Activated naive CD4-positive, alpha-beta T cell treated with anti-CD3 and anti-CD28 coated beads, Interleukin-2, amount 10 ng/mL, durations not matched to agents 7 days and 5 days (primary cell): ENCODE results near the gene NDUFA3.
A peak's percentile ranks its signal among the peaks of the same experiment; 100 is the strongest.
"Not testable (repeated sequence)": the region's sequence is repeated elsewhere in the genome, so short reads cannot be mapped to it uniquely, and the experiment has no call there.

Experiments
- CTCF ChIA-PET: fragments of 350-600 bp; sonication (Branson Sonifier 250); formaldehyde crosslinking; loops from one replicate; lab custom pipeline; 2021; ENCODE audit warnings: antibody characterized with exemption; lab: Charles Lee
- DNase-seq: peaks from one replicate; pipeline ENCODE4 v3.0.0-alpha.2; 2020
- H3K27ac Mint-ChIP-seq: one replicate; pipeline ENCODE4 v1.8.0; 2021; ENCODE audit warnings: mild to moderate bottlenecking, moderate library complexity, mixed read lengths
- H3K27me3 Mint-ChIP-seq: one replicate; pipeline ENCODE4 v1.8.0; 2021; ENCODE audit warnings: mild to moderate bottlenecking, mixed read lengths
- H3K36me3 Mint-ChIP-seq: one replicate; pipeline ENCODE4 v1.8.0; 2021; ENCODE audit warnings: mixed read lengths
- H3K4me1 Mint-ChIP-seq: one replicate; pipeline ENCODE4 v1.8.0; 2021; ENCODE audit warnings: mixed read lengths
- H3K4me3 Mint-ChIP-seq: one replicate; pipeline ENCODE4 v1.8.0; 2021; ENCODE audit warnings: mild to moderate bottlenecking, moderate library complexity, mixed read lengths
- H3K9me3 Mint-ChIP-seq: one replicate; pipeline ENCODE4 v1.8.0; 2021; ENCODE audit warnings: mixed read lengths

The NDUFA3 gene

DNA sequence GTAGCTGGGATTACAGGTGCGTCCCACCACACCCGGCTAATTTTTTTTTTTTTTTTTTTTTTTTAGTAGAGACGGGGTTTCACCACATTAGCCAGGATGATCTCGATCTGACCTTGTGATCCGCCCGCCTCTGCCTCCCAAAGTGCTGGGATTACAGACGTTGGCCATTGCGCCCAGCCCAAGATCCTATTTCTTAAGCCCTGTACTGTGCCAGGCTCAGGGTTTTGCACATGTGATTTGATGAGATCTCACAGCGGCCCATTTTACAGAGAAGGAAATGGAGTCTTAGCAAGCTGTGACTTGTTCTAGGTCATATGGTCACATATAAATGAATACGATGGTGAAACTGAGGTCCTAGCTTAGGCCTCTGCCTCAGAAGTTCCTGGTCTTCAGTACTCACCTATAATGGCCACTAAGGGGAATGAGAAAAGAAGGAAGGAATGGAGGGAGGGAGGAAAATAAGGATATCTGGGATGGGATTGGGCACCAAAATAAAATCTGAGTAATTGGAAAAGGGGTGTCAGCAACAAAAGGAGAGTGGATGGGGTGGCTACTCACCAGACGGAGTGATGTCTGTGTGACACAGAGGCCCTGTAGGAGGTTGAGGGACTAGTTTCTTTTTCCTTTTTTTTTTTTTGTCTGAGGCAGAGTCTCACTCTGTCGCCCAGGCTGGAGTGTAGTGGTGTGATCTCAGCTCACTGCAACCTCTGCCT is 3.3 kb upstream of the NDUFA3 start:
- no peak for DNase-seq
- Mint-ChIP-seq H3K27ac (no peak overlapping the region), H3K9me3 (no peaks in the 10 kb centered on the region), H3K36me3 (peaks cover 3% of the 10 kb centered on the region), H3K4me1 (peaks cover 28% of the 10 kb centered on the region), H3K27me3 (peaks cover 34% of the 10 kb centered on the region), H3K4me3 (no peak overlapping the region)
- CTCF ChIA-PET = no interaction called here

DNA sequence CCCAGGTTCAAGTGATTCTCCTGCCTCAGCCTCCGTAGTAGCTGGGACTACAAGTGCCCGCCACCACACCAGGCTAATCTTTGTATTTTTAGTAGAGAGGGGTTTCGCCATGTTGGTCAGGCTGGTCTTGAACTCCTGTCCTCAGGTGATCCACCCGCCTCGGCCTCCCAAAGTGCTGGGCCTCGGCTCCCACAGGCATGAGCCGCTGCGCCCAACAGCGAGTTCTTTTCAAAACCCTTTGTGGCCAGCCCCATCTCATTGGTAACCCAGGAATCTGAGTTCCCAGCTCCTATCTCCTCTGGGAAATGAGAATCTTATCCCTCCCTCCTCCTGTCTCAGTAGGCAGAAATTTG is 2.8 kb upstream of the NDUFA3 start:
- H3K4me3 Mint-ChIP-seq, H3K36me3 Mint-ChIP-seq, H3K27ac Mint-ChIP-seq, DNase-seq, H3K9me3 Mint-ChIP-seq, CTCF ChIA-PET: not testable (repeated sequence)
- Mint-ChIP-seq H3K4me1 (peaks cover 26% of the 10 kb centered on the region), H3K27me3 (peaks cover 29% of the 10 kb centered on the region)

GRCh38 chr19:54100561-54100960 is 2.1 kb upstream of the NDUFA3 start, which contains the start of gene OSCAR:
Gene OSCAR (minus strand): TSS chr19:54100803. CDS start chr19:54100792, 11 bp downstream.
- Mint-ChIP-seq H3K4me3 (peak within 1 kb of the TSS; percentile 2), H3K9me3 (no peaks in the 10 kb centered on the region), H3K4me1 (peaks cover 30% of the 10 kb centered on the region), H3K27me3 (peaks cover 23% of the 10 kb centered on the region), H3K36me3 (peaks cover 6% of the 10 kb centered on the region), H3K27ac (peak within 1 kb of the TSS; percentile 60)
- CTCF ChIA-PET = no interaction called here
- no peak for DNase-seq

DNA sequence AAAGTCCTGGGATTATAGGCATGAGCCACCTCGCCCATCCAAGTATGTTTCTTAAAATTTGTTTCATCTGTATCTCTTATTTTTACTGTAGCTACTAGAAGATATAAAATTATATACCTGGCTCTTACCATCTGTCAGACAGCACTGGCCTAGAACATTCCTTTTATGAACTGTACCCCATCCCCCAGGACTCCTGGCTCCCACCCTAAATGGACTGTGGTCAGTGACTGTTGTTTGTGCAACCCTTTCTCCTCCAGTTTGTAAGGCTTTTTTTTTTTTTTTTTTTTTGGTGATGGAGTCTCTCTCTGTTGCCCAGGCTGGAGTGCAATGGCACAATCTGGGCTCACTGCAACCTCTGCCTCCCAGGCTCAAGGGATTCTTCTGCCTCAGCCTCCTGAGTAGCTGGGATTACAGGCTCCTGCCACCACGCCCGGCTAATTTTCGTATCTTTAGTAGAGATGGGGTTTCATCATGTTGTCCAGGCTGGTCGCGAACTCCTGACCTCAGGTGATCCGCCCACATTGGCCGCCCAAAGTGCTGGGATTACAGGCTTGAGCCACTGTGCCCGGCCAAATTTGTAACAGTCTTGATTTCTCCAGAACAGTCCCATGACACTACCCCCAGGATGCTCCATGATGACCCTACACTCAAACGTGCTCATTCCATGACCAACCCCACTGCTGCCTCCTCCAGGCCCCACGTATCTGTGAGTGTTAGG is 2.5 kb downstream of the NDUFA3 start:
- DNase-seq = no peak
- H3K36me3 Mint-ChIP-seq = peaks cover 32% of the 10 kb centered on the region
- H3K4me3 Mint-ChIP-seq = no peak overlapping the region
- peaks cover 5% of the 10 kb centered on the region for H3K27me3 Mint-ChIP-seq
- peaks cover 28% of the 10 kb centered on the region for H3K4me1 Mint-ChIP-seq
- CTCF ChIA-PET = no interaction called here
- no peaks in the 10 kb centered on the region for H3K9me3 Mint-ChIP-seq
- no peak overlapping the region for H3K27ac Mint-ChIP-seq

GRCh38 chr19:54105796-54106195 is 3.1 kb downstream of the NDUFA3 start:
- no peaks in the 10 kb centered on the region for H3K9me3 Mint-ChIP-seq
- DNase-seq = no peak
- CTCF ChIA-PET = no interaction called here
- H3K36me3 Mint-ChIP-seq = peaks cover 37% of the 10 kb centered on the region
- peak overlapping the region; percentile 62 for H3K27ac Mint-ChIP-seq
- H3K27me3 Mint-ChIP-seq = no peaks in the 10 kb centered on the region
- no peak overlapping the region for H3K4me3 Mint-ChIP-seq
- H3K4me1 Mint-ChIP-seq = peaks cover 31% of the 10 kb centered on the region

DNA sequence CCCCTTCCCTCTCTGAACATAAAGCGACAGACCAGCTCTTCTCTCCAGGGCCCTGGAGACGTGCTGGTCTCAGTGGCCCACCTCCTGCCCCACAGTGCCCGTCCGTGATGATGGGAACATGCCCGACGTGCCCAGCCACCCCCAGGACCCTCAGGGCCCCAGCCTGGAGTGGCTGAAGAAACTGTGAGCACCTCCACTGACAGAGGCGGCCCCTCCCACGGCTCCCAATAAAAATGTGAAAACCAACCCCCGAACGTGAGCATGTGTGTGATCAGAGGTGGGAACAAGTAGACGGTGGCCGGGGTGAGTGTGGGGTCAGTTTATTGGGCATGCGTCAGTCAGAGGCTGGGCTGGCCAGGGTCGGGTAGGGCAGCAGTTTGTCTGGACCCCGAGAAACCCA is 4.1 kb downstream of the NDUFA3 start:
- Mint-ChIP-seq H3K4me3 (no peak overlapping the region), H3K27me3 (no peaks in the 10 kb centered on the region), H3K27ac (no peak overlapping the region), H3K36me3 (peaks cover 40% of the 10 kb centered on the region), H3K9me3 (no peaks in the 10 kb centered on the region), H3K4me1 (peaks cover 32% of the 10 kb centered on the region)
- CTCF ChIA-PET = no interaction called here
- no peak for DNase-seq

DNA sequence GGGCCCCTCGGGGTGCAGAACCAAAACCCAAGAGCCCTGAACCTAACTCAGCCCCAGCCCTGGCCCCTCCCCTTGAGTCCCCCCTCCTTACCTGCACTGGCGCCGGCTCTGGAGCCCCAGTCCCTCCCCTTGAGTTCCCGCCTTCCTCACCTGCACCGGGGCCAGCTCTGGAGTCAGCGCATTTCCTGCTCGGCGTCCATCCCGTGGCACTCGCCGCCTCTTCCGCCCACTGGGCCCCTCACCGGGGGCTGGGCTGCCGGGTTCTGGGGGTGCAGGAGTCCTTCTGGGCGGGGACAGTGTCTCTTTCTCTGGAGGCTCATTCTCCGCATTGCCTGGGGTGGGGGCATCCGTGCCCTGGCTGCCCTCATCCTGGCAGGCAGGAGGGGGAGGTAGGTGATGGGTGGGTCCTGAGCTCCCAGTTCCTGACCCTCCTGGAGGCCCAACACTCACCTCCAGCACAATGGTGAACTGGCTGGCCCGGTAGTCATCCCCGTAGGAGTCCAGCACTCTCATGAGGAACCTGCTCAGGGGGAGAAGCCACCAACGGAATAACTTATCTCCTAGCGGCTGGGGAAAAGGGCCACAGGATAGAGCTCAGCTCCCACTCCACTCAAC is 5.3 kb downstream of the NDUFA3 start:
- DNase-seq = no peak
- Mint-ChIP-seq H3K27ac (no peak overlapping the region), H3K27me3 (no peaks in the 10 kb centered on the region), H3K36me3 (peaks cover 41% of the 10 kb centered on the region), H3K4me1 (peaks cover 26% of the 10 kb centered on the region), H3K9me3 (no peaks in the 10 kb centered on the region), H3K4me3 (no peak overlapping the region)
- CTCF ChIA-PET = no interaction called here

GRCh38 chr19:54108496-54108895 is 5.8 kb downstream of the NDUFA3 start:
- Mint-ChIP-seq H3K4me3 (no peak overlapping the region), H3K4me1 (peaks cover 26% of the 10 kb centered on the region), H3K9me3 (no peaks in the 10 kb centered on the region), H3K27me3 (no peaks in the 10 kb centered on the region), H3K27ac (no peak overlapping the region), H3K36me3 (peaks cover 43% of the 10 kb centered on the region)
- CTCF ChIA-PET = no interaction called here
- no peak for DNase-seq

DNA sequence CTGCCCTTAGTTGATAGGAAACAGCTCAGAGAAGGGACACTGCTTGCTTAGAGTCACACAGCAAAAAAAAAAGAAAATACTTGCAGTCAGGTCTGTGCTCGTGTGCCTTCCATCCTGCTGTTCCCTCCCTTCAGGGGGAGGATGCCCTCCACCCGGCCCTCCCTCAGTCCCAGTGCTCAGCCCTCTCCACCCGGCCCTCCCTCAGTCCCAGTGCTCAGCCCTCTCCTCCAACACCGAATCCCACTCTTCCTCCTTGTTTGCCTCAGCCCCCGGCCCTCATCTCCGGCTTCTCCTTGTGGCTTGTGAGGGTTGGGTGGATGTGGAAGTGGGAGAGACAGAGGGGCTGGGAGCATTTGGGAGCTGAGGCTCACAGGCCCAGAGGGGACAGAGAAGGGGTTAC is 7.0 kb downstream of the NDUFA3 start:
- H3K27me3 Mint-ChIP-seq = no peaks in the 10 kb centered on the region
- peaks cover 51% of the 10 kb centered on the region for H3K36me3 Mint-ChIP-seq
- no peak overlapping the region for H3K27ac Mint-ChIP-seq
- no peaks in the 10 kb centered on the region for H3K9me3 Mint-ChIP-seq
- CTCF ChIA-PET = no interaction called here
- H3K4me1 Mint-ChIP-seq = peaks cover 31% of the 10 kb centered on the region
- H3K4me3 Mint-ChIP-seq = no peak overlapping the region
- DNase-seq = no peak

- H3K4me1 Mint-ChIP-seq = peaks cover 48% of the 10 kb centered on the region
- CTCF ChIA-PET = no interaction called here
- H3K27me3 Mint-ChIP-seq = no peaks in the 10 kb centered on the region
- peak overlapping the region; percentile 86 for H3K27ac Mint-ChIP-seq
- H3K36me3 Mint-ChIP-seq = peaks cover 32% of the 10 kb centered on the region
- no peaks in the 10 kb centered on the region for H3K9me3 Mint-ChIP-seq
- H3K4me3 Mint-ChIP-seq = peak overlapping the region; percentile 85
- peak; percentile 83 for DNase-seq
Measured at GRCh38 chr19:54114340-54115108, 11.9 kb downstream of the NDUFA3 start.

GRCh38 chr19:54115109-54116063 is 12.7 kb downstream of the NDUFA3 start, which contains the start of the genes PRPF31 and TFPT:
Gene PRPF31 (plus strand): TSS chr19:54115754. CDS start chr19:54118279, 2,525 bp downstream.
Gene TFPT (minus strand): TSS chr19:54115657. CDS start chr19:54115269, 388 bp downstream.
- Mint-ChIP-seq H3K36me3 (peaks cover 27% of the 10 kb centered on the region), H3K27ac (peak within 1 kb of the TSS; percentile 86), H3K4me3 (peak within 1 kb of the TSS; percentile 85), H3K4me1 (peaks cover 47% of the 10 kb centered on the region), H3K9me3 (no peaks in the 10 kb centered on the region), H3K27me3 (no peaks in the 10 kb centered on the region)
- peak; percentile 98 for DNase-seq
- CTCF ChIA-PET = no interaction called here

GRCh38 chr19:54121259-54121658 is 18.6 kb downstream of the NDUFA3 start:
- DNase-seq = no peak
- Mint-ChIP-seq H3K27ac (no peak overlapping the region), H3K36me3 (peaks cover 26% of the 10 kb centered on the region), H3K4me1 (peaks cover 18% of the 10 kb centered on the region), H3K4me3 (no peak overlapping the region), H3K9me3 (no peaks in the 10 kb centered on the region), H3K27me3 (no peaks in the 10 kb centered on the region)
- CTCF ChIA-PET = no interaction called here

DNA sequence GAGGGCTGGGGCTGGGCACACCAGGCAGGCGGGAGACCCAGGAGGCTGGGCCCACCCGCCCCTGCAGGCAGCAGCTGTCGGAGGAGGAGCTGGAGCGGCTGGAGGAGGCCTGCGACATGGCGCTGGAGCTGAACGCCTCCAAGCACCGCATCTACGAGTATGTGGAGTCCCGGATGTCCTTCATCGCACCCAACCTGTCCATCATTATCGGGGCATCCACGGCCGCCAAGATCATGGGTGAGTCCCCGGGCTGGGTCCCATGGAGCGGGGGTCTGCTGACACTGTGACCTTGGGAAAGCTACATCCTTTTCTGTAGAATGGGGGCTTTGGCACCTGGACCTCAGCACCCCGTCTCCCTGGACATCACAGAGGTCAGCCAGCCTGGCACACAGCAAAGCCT is 21.0 kb downstream of the NDUFA3 start:
- Mint-ChIP-seq H3K27me3 (no peaks in the 10 kb centered on the region), H3K9me3 (no peaks in the 10 kb centered on the region), H3K36me3 (peaks cover 33% of the 10 kb centered on the region), H3K27ac (no peak overlapping the region), H3K4me1 (no peaks in the 10 kb centered on the region), H3K4me3 (no peak overlapping the region)
- no peak for DNase-seq
- CTCF ChIA-PET = no interaction called here
